ENCODE measurements around the gene DOK3.

Gene DOK3

GRCh38 chr5:177456591-177456964, 53.0 kb downstream of the DOK3 start:
- peak overlapping the region; percentile 34 for H3K27ac ChIP-seq (ENCODE audit: low read depth, low read length)
- no peaks in the 10 kb centered on the region for H3K9me2 ChIP-seq (replicated peaks; ENCODE audit: insufficient read depth, low read length)
- peaks cover 13% of the 10 kb centered on the region for H3F3A ChIP-seq (ENCODE audit: insufficient read depth)
- no peak overlapping the region for H2AFZ ChIP-seq (ENCODE audit: low read depth, low read length, severe bottlenecking)
- peaks cover 3% of the 10 kb centered on the region; the same call in 1 of the 2 replicates for H4K20me1 ChIP-seq (ENCODE audit: low read depth, low read length)
- H3K9ac ChIP-seq (ENCODE audit: low read length), result no peak overlapping the region
- no peak overlapping the region for H3K4me3 ChIP-seq (ENCODE audit: insufficient read depth, low read length, poor library complexity, severe bottlenecking)
- H3K36me3 ChIP-seq (ENCODE audit: low read length), result no peaks in the 10 kb centered on the region
- TF ChIP-seq EZH2phosphoT487 (conservative IDR thresholded peaks at IDR 0.05; ENCODE audit: low read length) (no peak), CTCF (IDR thresholded peaks at IDR 0.05; ENCODE audit: insufficient read depth, low read length, poor library complexity, severe bottlenecking) (peak; percentile 6)
- H3K4me2 ChIP-seq (ENCODE audit: low read depth, low read length, poor library complexity, severe bottlenecking), result peak overlapping the region; percentile 96
- H3K79me2 ChIP-seq (ENCODE audit: insufficient read depth, low read length), result no peaks in the 10 kb centered on the region
- H3K9me3 ChIP-seq (ENCODE audit: insufficient read depth, low read length), result no peaks in the 10 kb centered on the region
- no peaks in the 10 kb centered on the region for H3K27me3 ChIP-seq (ENCODE audit: low read length)

GRCh38 chr5:177455661-177456590, 53.7 kb downstream of the DOK3 start:
- no peaks in the 10 kb centered on the region for H3K36me3 ChIP-seq (ENCODE audit: low read length)
- no peaks in the 10 kb centered on the region for H3K9me3 ChIP-seq (ENCODE audit: insufficient read depth, low read length)
- peak overlapping the region; percentile 68 for H3K4me3 ChIP-seq (ENCODE audit: insufficient read depth, low read length, poor library complexity, severe bottlenecking)
- H3K9ac ChIP-seq (ENCODE audit: low read length), result peak overlapping the region; percentile 85
- H3K27me3 ChIP-seq (ENCODE audit: low read length), result no peaks in the 10 kb centered on the region
- peak overlapping the region; percentile 93 for H3K27ac ChIP-seq (ENCODE audit: low read depth, low read length)
- peak overlapping the region; percentile 71 for H2AFZ ChIP-seq (ENCODE audit: low read depth, low read length, severe bottlenecking)
- no peaks in the 10 kb centered on the region for H3K79me2 ChIP-seq (ENCODE audit: insufficient read depth, low read length)
- peaks cover 13% of the 10 kb centered on the region for H3F3A ChIP-seq (ENCODE audit: insufficient read depth)
- peaks cover 3% of the 10 kb centered on the region; the same call in 1 of the 2 replicates for H4K20me1 ChIP-seq (ENCODE audit: low read depth, low read length)
- peak overlapping the region; percentile 96 for H3K4me2 ChIP-seq (ENCODE audit: low read depth, low read length, poor library complexity, severe bottlenecking)
- H3K9me2 ChIP-seq (replicated peaks; ENCODE audit: insufficient read depth, low read length), result no peaks in the 10 kb centered on the region
- peak; percentile 90 for TF ChIP-seq CTCF (IDR thresholded peaks at IDR 0.05; ENCODE audit: insufficient read depth, low read length, poor library complexity, severe bottlenecking)
- TF ChIP-seq EZH2phosphoT487 (conservative IDR thresholded peaks at IDR 0.05; ENCODE audit: low read length), result no peak

GRCh38 chr5:177455036-177455660, 54.5 kb downstream of the DOK3 start:
- H3K4me3 ChIP-seq (ENCODE audit: insufficient read depth, low read length, poor library complexity, severe bottlenecking), result peak overlapping the region; percentile 68
- H3K27ac ChIP-seq (ENCODE audit: low read depth, low read length), result peak overlapping the region; percentile 93
- no peaks in the 10 kb centered on the region for H3K36me3 ChIP-seq (ENCODE audit: low read length)
- peak overlapping the region; percentile 96 for H3K4me2 ChIP-seq (ENCODE audit: low read depth, low read length, poor library complexity, severe bottlenecking)
- no peaks in the 10 kb centered on the region for H3K79me2 ChIP-seq (ENCODE audit: insufficient read depth, low read length)
- H3K9me3 ChIP-seq (ENCODE audit: insufficient read depth, low read length), result no peaks in the 10 kb centered on the region
- peaks cover 13% of the 10 kb centered on the region for H3F3A ChIP-seq (ENCODE audit: insufficient read depth)
- H2AFZ ChIP-seq (ENCODE audit: low read depth, low read length, severe bottlenecking), result peak overlapping the region; percentile 71
- no peaks in the 10 kb centered on the region for H3K27me3 ChIP-seq (ENCODE audit: low read length)
- peak; percentile 68 for TF ChIP-seq CTCF (IDR thresholded peaks at IDR 0.05; ENCODE audit: insufficient read depth, low read length, poor library complexity, severe bottlenecking)
- no peak for TF ChIP-seq EZH2phosphoT487 (conservative IDR thresholded peaks at IDR 0.05; ENCODE audit: low read length)
- H4K20me1 ChIP-seq (ENCODE audit: low read depth, low read length), result peaks cover 3% of the 10 kb centered on the region; the same call in 1 of the 2 replicates
- no peaks in the 10 kb centered on the region for H3K9me2 ChIP-seq (replicated peaks; ENCODE audit: insufficient read depth, low read length)
- H3K9ac ChIP-seq (ENCODE audit: low read length), result peak overlapping the region; percentile 85

All from SU-DHL-6 (cell line).